ENCODE data around the gene HADHA.

DNA sequence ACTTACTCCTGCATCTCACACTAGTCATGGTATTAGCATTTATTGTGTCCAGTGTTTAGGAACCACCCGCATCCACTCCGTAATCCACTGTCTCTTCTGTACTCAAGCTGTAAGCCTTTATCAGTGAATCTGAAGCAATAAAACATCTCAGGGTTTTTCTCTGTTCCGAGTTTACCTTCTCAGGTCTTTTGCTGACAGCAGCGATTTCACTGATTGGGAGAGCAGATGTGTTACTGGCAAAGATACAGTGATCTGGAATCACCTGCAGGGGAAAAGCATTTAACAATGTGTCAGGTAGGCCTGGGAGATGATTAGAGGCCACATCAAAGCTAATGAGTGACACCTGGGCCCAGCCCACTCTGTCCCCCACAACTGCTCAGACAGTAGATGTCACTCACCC lies 46.9 kb downstream of the HADHA start:
- TF ChIP-seq, protein P1, sequence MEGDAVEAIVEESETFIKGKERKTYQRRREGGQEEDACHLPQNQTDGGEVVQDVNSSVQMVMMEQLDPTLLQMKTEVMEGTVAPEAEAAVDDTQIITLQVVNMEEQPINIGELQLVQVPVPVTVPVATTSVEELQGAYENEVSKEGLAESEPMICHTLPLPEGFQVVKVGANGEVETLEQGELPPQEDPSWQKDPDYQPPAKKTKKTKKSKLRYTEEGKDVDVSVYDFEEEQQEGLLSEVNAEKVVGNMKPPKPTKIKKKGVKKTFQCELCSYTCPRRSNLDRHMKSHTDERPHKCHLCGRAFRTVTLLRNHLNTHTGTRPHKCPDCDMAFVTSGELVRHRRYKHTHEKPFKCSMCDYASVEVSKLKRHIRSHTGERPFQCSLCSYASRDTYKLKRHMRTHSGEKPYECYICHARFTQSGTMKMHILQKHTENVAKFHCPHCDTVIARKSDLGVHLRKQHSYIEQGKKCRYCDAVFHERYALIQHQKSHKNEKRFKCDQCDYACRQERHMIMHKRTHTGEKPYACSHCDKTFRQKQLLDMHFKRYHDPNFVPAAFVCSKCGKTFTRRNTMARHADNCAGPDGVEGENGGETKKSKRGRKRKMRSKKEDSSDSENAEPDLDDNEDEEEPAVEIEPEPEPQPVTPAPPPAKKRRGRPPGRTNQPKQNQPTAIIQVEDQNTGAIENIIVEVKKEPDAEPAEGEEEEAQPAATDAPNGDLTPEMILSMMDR (IDR thresholded peaks at IDR 0.05 in 4 of 5, conservative IDR thresholded peaks at IDR 0.05 in 1 of 5): no peak
- TF ChIP-seq POLR2A (IDR thresholded peaks at IDR 0.05): no peak

Data from gastrocnemius medialis (tissue), 4 donors.